Measurements from ENCODE around the gene BCR.

Gene BCR

GRCh38 chr22:23196165-23196564, 15.9 kb downstream of the BCR start:
- Histone ChIP-seq H3K9ac (ENCODE audit: low read length) (no peak overlapping the region), H3K4me3 (ENCODE audit: low read depth, low read length) (no peak overlapping the region), H2BK12ac (ENCODE audit: low read length) (no peak overlapping the region), H2AFZ (ENCODE audit: insufficient read depth, low read length, poor library complexity) (no peak overlapping the region), H3K79me2 (ENCODE audit: control insufficient read depth, insufficient read depth, low read length, poor library complexity) (peaks cover 8% of the 10 kb centered on the region), H3K4ac (ENCODE audit: low read depth, low read length) (peak overlapping the region; percentile 4), H4K91ac (ENCODE audit: low read depth, low read length) (no peak overlapping the region), H2BK120ac (ENCODE audit: insufficient read depth, low read length, poor library complexity) (no peak overlapping the region), H4K12ac (ENCODE audit: low read depth, low read length) (no peak overlapping the region), H3K79me1 (ENCODE audit: low read length) (no peaks in the 10 kb centered on the region), H4K8ac (ENCODE audit: low read depth, low read length) (no peak overlapping the region), H3K27me3 (ENCODE audit: insufficient read depth, low read length) (no peaks in the 10 kb centered on the region), H3K36me3 (ENCODE audit: control insufficient read depth in 1 of 2, insufficient read depth in 2 of 2, low read length in 2 of 2) (peaks cover 19 to 24% of the 10 kb centered on the region in 2 experiments), H3K14ac (ENCODE audit: low read length) (no peak overlapping the region), H2BK5ac (ENCODE audit: low read depth, low read length, poor library complexity) (no peak overlapping the region), H3K27ac (ENCODE audit: low read depth, low read length) (no peak overlapping the region), H2AK5ac (ENCODE audit: low read length) (no peak overlapping the region), H3K4me2 (ENCODE audit: low read length) (no peak overlapping the region), H3K23ac (ENCODE audit: low read length) (no peak overlapping the region), H3K9me3 (ENCODE audit: insufficient read depth, low read depth, low read length) (peaks cover 2% of the 10 kb centered on the region), H3K18ac (ENCODE audit: low read length) (no peak overlapping the region), H3K4me1 (ENCODE audit: control insufficient read depth in 1 of 2, insufficient read depth in 2 of 2, low read length in 2 of 2) (peaks cover 2 to 4% of the 10 kb centered on the region in 2 experiments)
- no CpG with 5 or more reads among the region's 11 CpGs for WGBS (ENCODE audit: extremely low coverage, insufficient coverage, insufficient read length)
- no peak for DNase-seq

- Histone ChIP-seq H3K4me1 (ENCODE audit: control insufficient read depth in 1 of 2, insufficient read depth in 2 of 2, low read length in 2 of 2) (peaks cover 2 to 4% of the 10 kb centered on the region in 2 experiments), H3K23ac (ENCODE audit: low read length) (no peak overlapping the region), H2BK5ac (ENCODE audit: low read depth, low read length, poor library complexity) (no peak overlapping the region), H2AK5ac (ENCODE audit: low read length) (no peak overlapping the region), H3K4me2 (ENCODE audit: low read length) (no peak overlapping the region), H4K12ac (ENCODE audit: low read depth, low read length) (no peak overlapping the region), H4K8ac (ENCODE audit: low read depth, low read length) (no peak overlapping the region), H3K9me3 (ENCODE audit: insufficient read depth, low read depth, low read length) (peaks cover 2% of the 10 kb centered on the region), H3K4me3 (ENCODE audit: low read depth, low read length) (no peak overlapping the region), H3K79me1 (ENCODE audit: low read length) (no peaks in the 10 kb centered on the region), H3K27me3 (ENCODE audit: insufficient read depth, low read length) (no peaks in the 10 kb centered on the region), H2AFZ (ENCODE audit: insufficient read depth, low read length, poor library complexity) (no peak overlapping the region), H4K91ac (ENCODE audit: low read depth, low read length) (no peak overlapping the region), H3K27ac (ENCODE audit: low read depth, low read length) (no peak overlapping the region), H3K14ac (ENCODE audit: low read length) (no peak overlapping the region), H2BK120ac (ENCODE audit: insufficient read depth, low read length, poor library complexity) (no peak overlapping the region), H3K18ac (ENCODE audit: low read length) (no peak overlapping the region), H3K36me3 (ENCODE audit: control insufficient read depth in 1 of 2, insufficient read depth in 2 of 2, low read length in 2 of 2) (peaks cover 10 to 11% of the 10 kb centered on the region in 2 experiments), H3K4ac (ENCODE audit: low read depth, low read length) (peak overlapping the region; percentile 35), H2BK12ac (ENCODE audit: low read length) (no peak overlapping the region), H3K79me2 (ENCODE audit: control insufficient read depth, insufficient read depth, low read length, poor library complexity) (peaks cover 8% of the 10 kb centered on the region), H3K9ac (ENCODE audit: low read length) (no peak overlapping the region)
- no CpG with 5 or more reads among the region's 8 CpGs for WGBS (ENCODE audit: extremely low coverage, insufficient coverage, insufficient read length)
- no peak for DNase-seq
These were observed 17.5 kb downstream of the BCR start for GRCh38 chr22:23197836-23198235.

GRCh38 chr22:23199159-23199558, 18.9 kb downstream of the BCR start:
- no peak for DNase-seq
- no peak overlapping the region for H3K4me3 ChIP-seq (ENCODE audit: low read depth, low read length)
- no peak overlapping the region for H2BK120ac ChIP-seq (ENCODE audit: insufficient read depth, low read length, poor library complexity)
- H2AFZ ChIP-seq (ENCODE audit: insufficient read depth, low read length, poor library complexity), result no peak overlapping the region
- H3K9me3 ChIP-seq (ENCODE audit: insufficient read depth, low read depth, low read length), result peaks cover 2% of the 10 kb centered on the region
- H3K79me2 ChIP-seq (ENCODE audit: control insufficient read depth, insufficient read depth, low read length, poor library complexity), result peaks cover 5% of the 10 kb centered on the region
- H3K79me1 ChIP-seq (ENCODE audit: low read length), result no peaks in the 10 kb centered on the region
- H4K12ac ChIP-seq (ENCODE audit: low read depth, low read length), result no peak overlapping the region
- H3K23ac ChIP-seq (ENCODE audit: low read length), result no peak overlapping the region
- no peak overlapping the region for H4K91ac ChIP-seq (ENCODE audit: low read depth, low read length)
- H3K4me2 ChIP-seq (ENCODE audit: low read length), result no peak overlapping the region
- no peaks in the 10 kb centered on the region for H3K27me3 ChIP-seq (ENCODE audit: insufficient read depth, low read length)
- peaks cover 0 to 2% of the 10 kb centered on the region in 2 experiments for H3K4me1 ChIP-seq (ENCODE audit: control insufficient read depth in 1 of 2, insufficient read depth in 2 of 2, low read length in 2 of 2)
- WGBS (ENCODE audit: extremely low coverage, insufficient coverage, insufficient read length), result no CpG with 5 or more reads among the region's 8 CpGs
- no peak overlapping the region for H4K8ac ChIP-seq (ENCODE audit: low read depth, low read length)
- no peak overlapping the region for H2BK5ac ChIP-seq (ENCODE audit: low read depth, low read length, poor library complexity)
- no peak overlapping the region for H3K18ac ChIP-seq (ENCODE audit: low read length)
- H3K9ac ChIP-seq (ENCODE audit: low read length), result no peak overlapping the region
- H3K14ac ChIP-seq (ENCODE audit: low read length), result no peak overlapping the region
- peak overlapping the region; percentile 39 for H3K4ac ChIP-seq (ENCODE audit: low read depth, low read length)
- no peak overlapping the region for H3K27ac ChIP-seq (ENCODE audit: low read depth, low read length)
- H2BK12ac ChIP-seq (ENCODE audit: low read length), result no peak overlapping the region
- no peak overlapping the region for H2AK5ac ChIP-seq (ENCODE audit: low read length)
- H3K36me3 ChIP-seq (ENCODE audit: control insufficient read depth in 1 of 2, insufficient read depth in 2 of 2, low read length in 2 of 2), result peaks cover 11 to 15% of the 10 kb centered on the region in 2 experiments

GRCh38 chr22:23200898-23201297, 20.6 kb downstream of the BCR start:
- H2BK5ac ChIP-seq (ENCODE audit: low read depth, low read length, poor library complexity), result no peak overlapping the region
- H3K9me3 ChIP-seq (ENCODE audit: insufficient read depth, low read depth, low read length), result peaks cover 2% of the 10 kb centered on the region
- no peak overlapping the region for H2BK120ac ChIP-seq (ENCODE audit: insufficient read depth, low read length, poor library complexity)
- H3K27me3 ChIP-seq (ENCODE audit: insufficient read depth, low read length), result no peaks in the 10 kb centered on the region
- no peak overlapping the region for H4K8ac ChIP-seq (ENCODE audit: low read depth, low read length)
- no peak overlapping the region for H3K4me3 ChIP-seq (ENCODE audit: low read depth, low read length)
- H3K27ac ChIP-seq (ENCODE audit: low read depth, low read length), result no peak overlapping the region
- peaks cover 12% of the 10 kb centered on the region for H3K79me2 ChIP-seq (ENCODE audit: control insufficient read depth, insufficient read depth, low read length, poor library complexity)
- no peaks in the 10 kb centered on the region for H3K79me1 ChIP-seq (ENCODE audit: low read length)
- H3K9ac ChIP-seq (ENCODE audit: low read length), result no peak overlapping the region
- H4K91ac ChIP-seq (ENCODE audit: low read depth, low read length), result no peak overlapping the region
- H3K4me1 ChIP-seq (ENCODE audit: control insufficient read depth in 1 of 2, insufficient read depth in 2 of 2, low read length in 2 of 2), result peaks cover 7 to 8% of the 10 kb centered on the region in 2 experiments
- no peak overlapping the region for H2AK5ac ChIP-seq (ENCODE audit: low read length)
- H3K4me2 ChIP-seq (ENCODE audit: low read length), result no peak overlapping the region
- no CpG with 5 or more reads among the region's 5 CpGs for WGBS (ENCODE audit: extremely low coverage, insufficient coverage, insufficient read length)
- no peak overlapping the region for H3K23ac ChIP-seq (ENCODE audit: low read length)
- H2AFZ ChIP-seq (ENCODE audit: insufficient read depth, low read length, poor library complexity), result no peak overlapping the region
- no peak overlapping the region for H4K12ac ChIP-seq (ENCODE audit: low read depth, low read length)
- peak overlapping the region; percentile 64 for H3K4ac ChIP-seq (ENCODE audit: low read depth, low read length)
- H3K18ac ChIP-seq (ENCODE audit: low read length), result no peak overlapping the region
- H3K36me3 ChIP-seq (ENCODE audit: control insufficient read depth in 1 of 2, insufficient read depth in 2 of 2, low read length in 2 of 2), result peaks cover 11 to 21% of the 10 kb centered on the region in 2 experiments
- no peak overlapping the region for H3K14ac ChIP-seq (ENCODE audit: low read length)
- no peak for DNase-seq
- no peak overlapping the region for H2BK12ac ChIP-seq (ENCODE audit: low read length)

All from trophoblast cell (in vitro differentiated cells and primary cell).